Smooth muscle cell (in vitro differentiated cells): Measurements from ENCODE around the gene KDM4C. TPM values are rescaled to one million over a fixed set of nuclear protein-coding genes. Genes with fewer than 3 reads are reported as not detected.

Experiments
- DNase-seq: peaks from one replicate; lab custom pipeline; 2025; ENCODE audit not compliant: unreplicated experiment; lab: John Stamatoyannopoulos, UW
- H2AFZ ChIP-seq: fragments of 200-600 bp; sonication (generic); 2 replicates; pipeline ENCODE4 v1.6.0; 2016; ENCODE audit warnings: antibody characterized with exemption, low read depth, mild to moderate bottlenecking
- H3F3A ChIP-seq: fragments of 200-600 bp; sonication (generic); 2 replicates; pipeline ENCODE4 v1.6.0; 2017; ENCODE audit warnings: antibody characterized with exemption, low read depth
- H3K27ac ChIP-seq: fragments of 200-600 bp; sonication (generic); 2 replicates; pipeline ENCODE4 v1.5.1; 2016; ENCODE audit warnings: low read depth, mild to moderate bottlenecking
- H3K27me3 ChIP-seq: fragments of 200-600 bp; sonication (generic); 2 replicates; pipeline ENCODE4 v1.6.1; 2016; ENCODE audit warnings: low read depth, mild to moderate bottlenecking
- H3K36me3 ChIP-seq: fragments of 200-600 bp; sonication (generic); 2 replicates; pipeline ENCODE4 v1.5.1; 2016; ENCODE audit warnings: low read depth
- H3K4me1 ChIP-seq: fragments of 200-600 bp; sonication (generic); 2 replicates; pipeline ENCODE4 v1.5.1; 2016; ENCODE audit warnings: low read depth
- H3K4me2 ChIP-seq: fragments of 200-600 bp; sonication (generic); 2 replicates; pipeline ENCODE4 v1.6.0; 2016; ENCODE audit warnings: mild to moderate bottlenecking
- H3K4me3 ChIP-seq: fragments of 200-600 bp; sonication (generic); 2 replicates; pipeline ENCODE4 v1.5.1; 2016; ENCODE audit warnings: mild to moderate bottlenecking
- H3K79me2 ChIP-seq: fragments of 200-600 bp; sonication (generic); 2 replicates; pipeline ENCODE4 v1.6.0; 2016; ENCODE audit warnings: low read depth, mild to moderate bottlenecking
- H3K9ac ChIP-seq: fragments of 200-600 bp; sonication (generic); 2 replicates; pipeline ENCODE4 v1.6.0; 2016; ENCODE audit warnings: low read depth
- H3K9me3 ChIP-seq: fragments of 200-600 bp; sonication (generic); replicated peaks from 2 replicates; pipeline ENCODE4 v1.5.1; 2016; ENCODE audit warnings: low read depth
- H4K20me1 ChIP-seq: fragments of 200-600 bp; sonication (generic); 2 replicates; pipeline ENCODE4 v1.6.0; 2016; ENCODE audit warnings: low read depth
- CTCF ChIP-seq: fragments of 200-600 bp; sonication (generic); IDR thresholded peaks from 2 replicates; pipeline ENCODE4 v1.5.1; 2017; ENCODE audit warnings: borderline replicate concordance, mild to moderate bottlenecking, antibody characterized with exemption; ENCODE audit not compliant: insufficient read depth, poor library complexity, severe bottlenecking
- WGBS: methylation state at CpG from one replicate; pipeline ENCODE4 v1.1.7; 2016; ENCODE audit warnings: low lambda C conversion rate; 5-methylcytosine and 5-hydroxymethylcytosine counted together
- polyA plus RNA-seq: library from polyadenylated mRNA; unstranded; fragments of >200 nt; fragmentation: Nextera tagmentation; extraction: Ambion mirVana; gene quantifications from 2 replicates; pipeline ENCODE4 v1.2.1, GENCODE V29; 2016
- total RNA-seq: library from RNA; depleted of rRNA; stranded (reverse); fragments of >200 nt; gene quantifications from 2 replicates; pipeline ENCODE4 v1.2.3, GENCODE V29; 2014

KDM4C gene
- total and polyA plus RNA-seq, 2 experiments from 2014 or later, result 7.5 to 20.2 TPM

- Histone ChIP-seq H3F3A (no peaks in the 10 kb centered on the region), H3K79me2 (no peaks in the 10 kb centered on the region), H3K9me3 (no peaks in the 10 kb centered on the region), H3K27ac (no peak overlapping the region), H3K4me2 (no peak overlapping the region), H3K4me1 (no peaks in the 10 kb centered on the region), H4K20me1 (no peaks in the 10 kb centered on the region), H3K4me3 (no peak overlapping the region), H3K27me3 (no peaks in the 10 kb centered on the region), H3K9ac (no peak overlapping the region), H3K36me3 (no peaks in the 10 kb centered on the region), H2AFZ (no peak overlapping the region)
- no peak for DNase-seq
- no peak for TF ChIP-seq CTCF
- 79% methylated on average over 13 of the region's 13 CpGs for WGBS
Observed at GRCh38 chr9:7164440-7165330, 406.9 kb downstream of the KDM4C start.

GRCh38 chr9:7165331-7165975 is 407.7 kb downstream of the KDM4C start:
- no peaks in the 10 kb centered on the region for H3K9me3 ChIP-seq
- WGBS, result 78% methylated on average over 7 of the region's 7 CpGs

GRCh38 chr9:7166074-7166473 is 408.3 kb downstream of the KDM4C start:
- Histone ChIP-seq H3F3A (no peaks in the 10 kb centered on the region), H3K27ac (no peak overlapping the region), H3K9me3 (no peaks in the 10 kb centered on the region), H3K79me2 (no peaks in the 10 kb centered on the region), H3K36me3 (no peaks in the 10 kb centered on the region), H3K4me2 (no peak overlapping the region), H3K9ac (no peak overlapping the region), H3K4me3 (no peak overlapping the region), H3K4me1 (no peaks in the 10 kb centered on the region), H2AFZ (no peak overlapping the region), H3K27me3 (no peaks in the 10 kb centered on the region), H4K20me1 (no peaks in the 10 kb centered on the region)
- no peak for TF ChIP-seq CTCF
- 77% methylated on average over 1 of the region's 1 CpG for WGBS
- DNase-seq, result no peak

More at GRCh38 chr9:7165331-7165975, 407.7 kb downstream of the KDM4C start:
- H3K79me2 ChIP-seq, result no peaks in the 10 kb centered on the region
- H3K36me3 ChIP-seq, result no peaks in the 10 kb centered on the region
- no peak for DNase-seq
- no peaks in the 10 kb centered on the region for H3K4me1 ChIP-seq
- no peaks in the 10 kb centered on the region for H3F3A ChIP-seq
- no peak overlapping the region for H3K4me3 ChIP-seq
- no peak overlapping the region for H3K4me2 ChIP-seq
- no peak overlapping the region for H3K27ac ChIP-seq
- H2AFZ ChIP-seq, result no peak overlapping the region
- TF ChIP-seq CTCF, result no peak
- H3K27me3 ChIP-seq, result no peaks in the 10 kb centered on the region
- H4K20me1 ChIP-seq, result no peaks in the 10 kb centered on the region
- H3K9ac ChIP-seq, result no peak overlapping the region
